ENCODE measurements around the gene FRG2.
"Not testable (repeated sequence)": the region's sequence is repeated elsewhere in the genome, so short reads cannot be mapped to it uniquely, and the experiment has no call there.

Gene FRG2

DNA sequence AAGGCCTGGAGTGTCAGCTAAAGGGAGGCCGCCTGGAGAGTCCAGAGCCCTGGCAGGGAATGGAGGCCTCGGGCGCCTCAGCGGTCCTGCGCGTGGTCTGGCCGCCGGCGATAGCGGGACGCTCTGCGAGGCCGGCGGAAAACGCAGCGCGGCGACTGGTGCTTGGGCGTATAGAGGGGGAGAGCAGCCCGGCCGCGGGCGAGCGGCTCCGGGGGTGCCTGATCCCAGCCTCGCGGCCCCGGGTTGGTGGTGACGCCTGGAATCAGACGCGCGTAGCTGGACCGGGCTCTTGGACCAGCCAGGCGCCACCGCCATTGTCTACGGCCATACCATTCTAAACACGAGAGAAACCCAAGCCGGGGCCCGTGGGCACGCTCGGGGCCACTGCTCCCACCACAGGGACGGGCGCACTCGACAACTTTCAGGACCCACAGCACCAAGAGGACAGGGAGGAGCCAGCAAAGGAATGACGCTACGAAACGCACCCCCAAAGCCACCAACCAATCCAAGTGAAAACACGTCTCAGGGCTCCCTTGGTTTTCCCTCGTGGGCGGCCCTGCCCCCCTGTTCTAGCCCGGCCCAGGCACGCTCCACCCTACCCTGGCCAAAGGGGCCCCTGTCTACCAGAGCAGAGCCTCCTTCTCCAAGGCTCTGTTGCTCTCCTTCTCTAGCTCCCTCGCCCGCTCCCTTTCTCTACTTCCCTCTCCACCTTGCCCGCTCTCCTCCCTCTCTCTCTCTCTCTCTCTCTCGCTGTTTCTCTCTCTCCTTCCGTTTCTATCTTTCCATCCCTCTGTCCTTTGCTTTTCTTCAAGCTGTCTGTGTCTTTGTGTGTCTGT is 7.8 kb downstream of the FRG2 start:
- H3K36me3 Mint-ChIP-seq (ENCODE audit: low read depth) = no peaks in the 10 kb centered on the region
- H3K27me3 Mint-ChIP-seq = peaks cover 70% of the 10 kb centered on the region
- no peaks in the 10 kb centered on the region for H3K9me3 Mint-ChIP-seq
- H3K4me3 Mint-ChIP-seq = no peak overlapping the region
- H3K4me1 Mint-ChIP-seq (ENCODE audit: low read depth) = peaks cover 36% of the 10 kb centered on the region
- no peak overlapping the region for H3K27ac Mint-ChIP-seq
- peak; percentile 36 for DNase-seq

DNA sequence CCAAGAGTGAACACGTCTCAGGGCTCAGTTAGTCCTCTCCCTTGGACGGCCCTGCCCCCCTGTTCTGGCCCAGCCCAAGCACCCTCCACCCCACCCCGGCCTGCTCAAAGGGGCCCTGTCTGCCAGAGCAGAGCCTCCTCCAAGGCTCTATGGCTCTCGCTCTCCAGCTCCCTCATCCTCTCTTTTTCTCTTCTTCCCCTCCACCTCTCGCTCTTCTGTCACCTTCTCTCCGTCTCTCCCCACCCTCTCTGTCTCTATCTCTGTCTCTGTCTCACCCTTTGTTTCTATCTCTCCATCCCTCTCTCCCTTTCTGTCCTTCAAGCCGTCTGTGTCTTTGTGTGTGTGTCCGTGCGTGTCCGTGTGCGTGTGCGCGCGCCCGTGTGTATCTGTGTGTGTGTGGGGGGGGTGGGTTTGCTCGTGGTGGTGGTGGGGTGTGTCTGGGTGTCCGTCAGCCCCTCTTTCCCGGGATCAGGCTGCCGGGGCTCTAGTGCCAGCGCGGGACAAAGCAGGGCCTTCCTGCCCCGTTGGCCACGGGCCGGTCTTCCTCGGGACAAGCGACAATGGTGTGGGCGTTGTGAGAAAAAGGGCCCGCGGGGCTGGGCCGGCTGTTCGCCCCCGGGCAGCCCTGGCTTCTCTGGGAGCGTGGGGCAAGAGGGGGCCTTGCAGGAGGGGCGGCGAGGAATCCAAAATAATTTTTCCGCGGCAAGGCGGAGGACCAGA is 8.7 kb downstream of the FRG2 start:
- Mint-ChIP-seq H3K27me3 (peaks cover 74% of the 10 kb centered on the region), H3K27ac (no peak overlapping the region), H3K4me3 (no peak overlapping the region), H3K4me1 (ENCODE audit: low read depth) (peaks cover 36% of the 10 kb centered on the region), H3K9me3 (no peaks in the 10 kb centered on the region), H3K36me3 (ENCODE audit: low read depth) (no peaks in the 10 kb centered on the region)
- DNase-seq = no peak

DNA sequence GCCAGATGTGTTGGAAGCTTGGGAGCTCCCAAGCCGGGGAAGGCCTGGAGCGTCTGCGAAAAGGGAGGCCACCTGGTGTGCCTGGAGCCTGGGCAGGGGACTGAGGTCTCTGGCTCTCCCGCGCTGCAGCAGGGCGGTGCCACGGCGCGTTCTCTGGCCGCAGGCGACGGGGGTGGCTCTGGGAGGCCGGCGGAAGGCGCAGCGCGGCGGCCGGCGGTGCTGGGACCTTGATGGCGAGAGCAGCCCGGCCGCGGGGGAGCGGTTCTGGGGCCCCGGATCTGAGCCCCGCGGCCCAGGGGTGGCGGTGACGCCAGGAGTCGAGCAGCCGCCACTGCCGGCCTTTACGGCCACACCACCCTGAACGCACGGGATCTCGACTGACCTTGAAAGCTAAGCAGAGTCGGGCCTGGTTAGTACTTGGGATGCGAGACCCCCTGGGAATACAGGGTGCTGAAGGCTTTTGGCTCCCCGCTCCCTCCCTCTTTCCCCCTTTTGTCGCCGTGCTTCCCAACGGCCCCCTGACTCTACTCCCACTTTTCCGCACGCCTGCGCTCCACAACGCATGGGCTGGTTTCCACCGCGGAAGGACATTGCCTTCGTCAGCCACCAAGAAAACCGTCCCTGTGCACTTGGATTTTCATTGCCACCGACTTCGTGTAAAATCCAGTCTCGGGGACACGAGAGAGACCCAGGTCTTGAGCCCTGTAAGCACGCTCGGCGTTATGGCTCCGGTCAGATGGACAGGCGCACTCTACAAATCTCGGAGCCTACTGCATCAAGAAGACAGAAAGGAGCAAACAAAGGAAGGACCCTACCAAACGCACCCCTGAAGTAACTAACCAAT is 9.5 kb downstream of the FRG2 start:
- no peak overlapping the region for H3K27ac Mint-ChIP-seq
- no peaks in the 10 kb centered on the region for H3K36me3 Mint-ChIP-seq (ENCODE audit: low read depth)
- H3K9me3 Mint-ChIP-seq = peaks cover 2% of the 10 kb centered on the region

DNA sequence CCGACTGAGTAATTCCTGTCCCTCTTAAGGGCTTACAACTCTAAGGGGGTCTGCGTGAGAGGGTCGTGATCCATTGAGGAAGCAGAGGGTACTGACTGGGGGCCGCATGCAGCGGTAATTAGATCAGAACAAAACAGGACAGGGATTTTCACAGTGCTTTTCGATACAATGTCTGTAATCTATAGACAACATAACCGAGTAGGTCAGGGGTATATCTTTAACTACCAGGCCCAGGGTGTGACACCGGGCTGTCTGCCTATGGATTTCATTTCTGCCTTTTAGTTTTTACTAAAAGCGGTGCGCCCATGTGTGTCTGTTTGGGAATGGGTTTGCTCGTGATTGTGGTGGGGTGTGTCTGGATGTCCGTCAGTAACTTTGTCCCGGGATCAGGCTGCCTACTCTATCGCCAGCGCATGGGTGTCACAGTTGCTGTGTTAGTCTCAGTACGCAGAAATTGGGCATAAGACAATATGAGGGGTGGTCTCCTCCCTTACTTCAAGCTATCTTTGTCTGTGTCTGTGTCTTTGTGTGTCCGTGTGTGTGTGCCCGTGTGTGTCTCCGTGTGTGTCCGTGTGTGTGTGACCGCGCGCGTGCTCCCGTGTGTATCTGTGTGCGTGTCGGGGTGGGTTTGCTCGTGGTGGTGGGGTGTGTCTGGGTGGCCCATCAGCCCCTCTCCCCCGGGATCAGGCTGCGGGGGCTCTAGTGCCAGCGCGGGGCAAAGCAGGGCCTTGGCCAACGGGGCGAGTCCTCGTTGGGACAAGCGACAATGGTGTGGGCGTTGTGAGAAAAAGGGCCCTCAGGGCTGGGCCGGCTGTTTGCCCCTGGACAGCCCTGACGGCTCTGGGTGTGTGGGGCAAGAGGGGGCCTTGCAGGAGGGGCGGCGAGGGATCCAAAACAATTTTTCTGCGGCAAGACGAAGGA is 10.4 kb downstream of the FRG2 start:
- H3K27ac Mint-ChIP-seq = no peak overlapping the region
- peaks cover 2% of the 10 kb centered on the region for H3K9me3 Mint-ChIP-seq
- no peaks in the 10 kb centered on the region for H3K36me3 Mint-ChIP-seq (ENCODE audit: low read depth)
- no peak overlapping the region for H3K4me3 Mint-ChIP-seq
- DNase-seq = no peak
- H3K4me1 Mint-ChIP-seq (ENCODE audit: low read depth) = peaks cover 34% of the 10 kb centered on the region
- peaks cover 87% of the 10 kb centered on the region for H3K27me3 Mint-ChIP-seq

More for the DNA sequence above, 9.5 kb downstream of the FRG2 start:
- no peak overlapping the region for H3K4me3 Mint-ChIP-seq
- H3K4me1 Mint-ChIP-seq (ENCODE audit: low read depth) = peaks cover 34% of the 10 kb centered on the region
- DNase-seq = no peak
- peaks cover 77% of the 10 kb centered on the region for H3K27me3 Mint-ChIP-seq

DNA sequence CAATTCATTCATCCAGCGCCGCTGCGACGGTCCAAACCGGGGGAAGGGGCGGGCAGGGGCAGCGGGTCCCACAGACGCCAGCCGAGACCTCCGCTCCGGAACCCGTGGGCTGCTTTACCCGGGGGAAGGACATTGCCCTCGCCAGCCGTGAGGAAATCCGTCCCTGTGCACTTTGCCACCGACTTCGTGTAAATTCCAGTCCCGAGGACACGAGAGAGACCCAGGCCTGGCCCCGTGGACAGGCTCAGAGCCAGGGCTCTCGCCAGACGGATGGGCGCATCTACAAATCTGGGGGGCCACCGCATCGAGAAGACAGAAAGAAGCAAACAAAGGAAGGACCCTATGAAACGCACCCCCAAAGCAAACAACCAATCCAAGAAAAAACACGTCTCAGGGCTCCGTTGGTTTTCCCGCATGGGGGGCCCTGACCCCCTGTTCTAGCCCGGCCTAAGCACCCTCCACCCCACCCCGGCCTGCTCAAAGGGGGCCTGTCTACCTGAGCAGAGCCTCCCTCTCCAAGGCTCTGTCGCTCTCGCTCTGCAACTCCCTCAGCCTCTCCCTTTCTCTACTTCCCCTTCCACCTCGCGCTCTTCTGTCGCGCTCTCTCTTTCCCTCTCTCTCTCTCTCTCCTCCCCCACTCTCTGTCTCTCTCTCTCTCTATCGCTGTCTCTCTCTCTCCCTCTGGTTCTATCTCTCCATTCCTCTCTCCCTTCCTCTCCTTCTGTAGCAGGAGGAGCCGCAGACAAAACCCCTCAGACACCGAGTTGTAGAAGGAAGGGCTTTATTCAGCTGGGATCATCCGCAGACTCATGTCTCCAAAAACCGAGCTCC is 11.3 kb downstream of the FRG2 start:
- no peak for DNase-seq
- H3K27me3 Mint-ChIP-seq = peaks cover 88% of the 10 kb centered on the region
- no peak overlapping the region for H3K4me3 Mint-ChIP-seq
- no peak overlapping the region for H3K27ac Mint-ChIP-seq
- peaks cover 2% of the 10 kb centered on the region for H3K9me3 Mint-ChIP-seq
- H3K36me3 Mint-ChIP-seq (ENCODE audit: low read depth) = no peaks in the 10 kb centered on the region
- H3K4me1 Mint-ChIP-seq (ENCODE audit: low read depth) = peaks cover 28% of the 10 kb centered on the region

DNA sequence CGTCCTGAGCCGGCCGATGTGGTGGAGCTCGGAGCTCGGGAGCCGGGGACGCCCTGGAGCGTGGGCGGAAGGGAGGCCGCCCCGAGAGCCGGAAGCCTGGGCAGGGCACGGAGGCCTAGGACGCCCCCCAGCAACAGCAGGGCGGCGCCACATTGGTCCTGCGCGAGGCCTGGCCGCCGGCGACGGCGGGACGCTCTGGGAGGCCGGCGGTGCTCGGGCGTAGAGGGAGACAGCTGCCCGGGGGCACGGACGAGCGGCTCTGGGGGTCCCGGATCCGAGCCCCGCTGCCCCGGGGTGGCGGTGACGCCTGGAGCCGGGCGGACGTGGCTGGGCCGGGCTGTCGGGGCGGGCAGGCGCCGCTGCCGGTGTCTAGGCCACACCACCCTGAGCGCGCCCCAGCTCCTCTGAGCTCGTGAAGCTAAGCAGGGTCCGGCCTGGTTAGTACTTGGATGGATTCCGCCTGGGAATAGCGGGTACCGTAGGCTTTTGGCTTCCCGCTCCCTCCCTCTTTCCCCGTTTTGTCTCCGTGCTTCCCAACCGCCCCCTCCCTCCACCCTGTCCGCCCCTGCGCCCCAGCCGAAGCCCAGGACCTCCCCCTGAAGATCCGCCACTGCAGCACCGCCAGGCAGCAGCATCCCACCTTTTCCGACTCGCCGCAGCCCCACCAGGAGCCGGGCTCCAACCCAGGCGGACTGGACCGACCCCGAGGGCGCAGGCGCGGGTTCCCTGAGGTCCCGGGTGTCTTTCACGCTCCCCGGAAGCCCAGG is 12.1 kb downstream of the FRG2 start:
- Mint-ChIP-seq H3K27me3 (peaks cover 80% of the 10 kb centered on the region), H3K27ac (no peak overlapping the region), H3K9me3 (peaks cover 2% of the 10 kb centered on the region), H3K4me1 (ENCODE audit: low read depth) (peaks cover 20% of the 10 kb centered on the region), H3K4me3 (no peak overlapping the region), H3K36me3 (ENCODE audit: low read depth) (no peaks in the 10 kb centered on the region)
- DNase-seq = peak; percentile 37

DNA sequence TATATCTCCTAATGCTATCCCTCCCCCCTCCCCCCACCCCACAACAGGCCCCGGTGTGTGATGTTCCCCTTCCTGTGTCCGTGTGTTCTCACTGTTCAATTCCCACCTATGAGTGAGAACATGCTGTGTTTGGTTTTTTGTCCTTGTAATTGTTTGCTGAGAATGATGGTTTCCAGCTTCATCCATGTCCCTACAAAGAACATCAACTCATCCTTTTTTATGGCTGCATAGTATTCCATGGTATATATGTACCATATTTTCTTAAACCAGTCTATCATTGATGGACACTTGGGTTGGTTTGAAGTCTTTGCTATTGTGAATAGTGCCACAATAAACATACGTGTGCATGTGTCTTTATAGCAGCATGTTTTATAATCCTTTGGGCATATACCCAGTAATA is 37.1 kb downstream of the FRG2 start:
- not testable (repeated sequence) for H3K4me3 Mint-ChIP-seq; H3K27ac Mint-ChIP-seq; H3K9me3 Mint-ChIP-seq; H3K4me1 Mint-ChIP-seq (ENCODE audit: low read depth); DNase-seq; H3K36me3 Mint-ChIP-seq (ENCODE audit: low read depth)
- peaks cover 26% of the 10 kb centered on the region for H3K27me3 Mint-ChIP-seq

DNA sequence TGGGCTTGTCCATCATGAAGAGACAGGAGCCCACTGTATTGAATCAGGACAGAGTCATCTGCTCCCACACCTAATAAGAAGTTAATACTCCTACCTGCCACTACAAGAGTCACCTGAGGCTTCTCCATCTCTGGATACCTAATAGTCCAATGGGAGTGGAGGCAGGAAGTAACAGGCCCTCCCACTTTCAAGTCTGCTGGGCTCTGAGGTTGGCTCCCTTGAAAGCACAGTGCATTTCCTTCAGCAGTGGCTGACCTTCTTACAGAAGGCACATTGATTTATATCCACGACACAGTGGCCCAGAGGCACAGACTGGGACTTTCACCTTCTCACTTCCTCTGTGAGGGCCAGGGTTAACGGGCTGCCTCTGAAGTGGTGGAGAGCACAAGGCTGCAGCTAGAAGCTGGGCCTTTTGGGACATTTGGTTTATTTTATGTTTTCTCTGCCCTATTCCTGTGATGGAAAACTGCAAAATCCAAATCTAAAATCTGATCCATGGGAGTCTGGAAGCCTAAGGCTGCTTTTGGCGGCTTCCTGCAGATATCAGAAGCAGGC is 38.1 kb downstream of the FRG2 start:
- no peaks in the 10 kb centered on the region for H3K4me1 Mint-ChIP-seq (ENCODE audit: low read depth)
- H3K27me3 Mint-ChIP-seq = peaks cover 23% of the 10 kb centered on the region
- no peak for DNase-seq
- H3K9me3 Mint-ChIP-seq = no peaks in the 10 kb centered on the region
- H3K36me3 Mint-ChIP-seq (ENCODE audit: low read depth) = no peaks in the 10 kb centered on the region
- no peak overlapping the region for H3K27ac Mint-ChIP-seq
- H3K4me3 Mint-ChIP-seq = no peak overlapping the region

DNA sequence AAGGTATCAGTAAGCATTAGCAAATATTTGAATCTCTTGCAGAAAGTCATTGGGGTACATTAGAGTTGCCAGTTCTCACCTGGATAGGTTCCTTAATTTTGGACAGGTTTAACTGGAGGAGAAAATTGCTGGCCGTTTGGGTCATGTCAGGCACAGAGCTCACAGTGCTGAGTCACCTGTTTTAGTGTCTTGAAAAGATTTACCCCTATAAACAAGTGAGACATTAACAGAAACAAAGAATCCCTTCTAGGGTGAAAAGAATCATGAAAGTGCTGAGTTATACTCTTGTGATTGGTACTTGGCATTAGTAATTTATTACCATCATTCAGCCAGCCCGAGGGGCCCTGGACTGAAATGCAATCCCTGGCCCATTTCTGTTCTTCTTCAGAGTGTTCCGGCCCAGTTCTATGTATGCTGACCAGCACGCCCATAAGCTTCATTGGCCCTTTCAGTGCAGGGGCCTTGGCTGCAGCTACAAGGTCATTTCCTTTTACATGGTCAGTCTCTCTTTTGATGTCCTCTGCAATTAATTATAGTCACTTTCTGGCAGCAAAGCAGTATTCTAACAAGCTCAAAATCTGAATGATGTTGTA is 41.3 kb downstream of the FRG2 start:
- DNase-seq; H3K4me1 Mint-ChIP-seq (ENCODE audit: low read depth): not testable (repeated sequence)

DNA sequence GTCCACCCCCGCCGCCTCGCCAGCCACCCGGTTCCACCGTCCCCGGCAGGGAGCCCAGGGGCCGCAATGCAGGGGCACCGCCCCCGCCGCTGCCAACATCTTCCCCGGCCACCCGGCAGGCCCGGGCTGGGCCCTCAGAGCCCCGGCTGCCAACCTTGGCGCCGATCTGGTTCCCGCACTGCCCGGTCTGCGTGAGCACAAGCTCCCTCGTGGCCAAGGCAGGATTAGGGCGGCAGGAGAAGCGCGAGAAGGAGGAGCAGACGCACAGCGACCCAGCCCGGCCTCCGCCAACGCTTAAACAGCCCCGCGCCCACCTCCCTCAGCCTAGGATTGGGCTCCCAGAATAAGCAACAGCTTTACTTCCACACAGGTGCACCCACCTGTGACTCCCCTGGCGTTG is 42.4 kb downstream of the FRG2 start:
- H3K36me3 Mint-ChIP-seq (ENCODE audit: low read depth); H3K27me3 Mint-ChIP-seq; H3K4me1 Mint-ChIP-seq (ENCODE audit: low read depth); H3K4me3 Mint-ChIP-seq; H3K27ac Mint-ChIP-seq; H3K9me3 Mint-ChIP-seq; DNase-seq: not testable (repeated sequence)

More for the DNA sequence above, 41.3 kb downstream of the FRG2 start:
- not testable (repeated sequence) for H3K27ac Mint-ChIP-seq; H3K36me3 Mint-ChIP-seq (ENCODE audit: low read depth); H3K9me3 Mint-ChIP-seq; H3K4me3 Mint-ChIP-seq; H3K27me3 Mint-ChIP-seq

DNA sequence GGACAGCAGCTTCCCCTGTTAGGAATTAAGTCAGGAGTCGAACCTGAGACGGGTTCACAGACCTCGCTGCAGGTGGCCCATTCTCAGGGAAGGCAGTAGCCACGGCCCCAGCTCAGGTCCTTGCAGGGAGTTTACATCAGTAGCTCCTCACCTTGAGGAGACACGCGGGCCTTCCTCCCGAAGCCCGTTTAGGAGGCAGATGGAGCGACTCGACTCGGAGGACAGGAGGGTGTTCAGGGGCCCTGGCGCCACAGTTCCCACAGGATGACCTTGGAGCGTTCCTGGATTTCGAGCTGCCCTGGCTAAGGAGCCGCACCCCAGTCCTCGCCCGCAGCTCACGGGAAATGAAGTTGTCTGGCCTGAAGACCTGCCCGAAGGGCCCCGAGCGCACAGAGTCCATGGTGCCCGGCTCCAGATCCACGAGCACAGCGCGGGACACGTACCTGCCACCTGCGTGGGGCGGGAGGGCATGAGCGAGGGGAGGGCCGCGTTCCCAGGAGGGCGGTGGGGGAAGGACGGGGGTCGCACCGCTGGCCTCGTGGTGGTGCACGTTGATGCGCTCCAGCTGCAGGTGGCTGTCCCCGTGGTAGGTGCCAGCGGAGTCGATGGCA is 43.0 kb downstream of the FRG2 start:
- H3K36me3 Mint-ChIP-seq (ENCODE audit: low read depth); H3K27me3 Mint-ChIP-seq; H3K27ac Mint-ChIP-seq; DNase-seq; H3K4me3 Mint-ChIP-seq; H3K4me1 Mint-ChIP-seq (ENCODE audit: low read depth); H3K9me3 Mint-ChIP-seq: not testable (repeated sequence)

DNA sequence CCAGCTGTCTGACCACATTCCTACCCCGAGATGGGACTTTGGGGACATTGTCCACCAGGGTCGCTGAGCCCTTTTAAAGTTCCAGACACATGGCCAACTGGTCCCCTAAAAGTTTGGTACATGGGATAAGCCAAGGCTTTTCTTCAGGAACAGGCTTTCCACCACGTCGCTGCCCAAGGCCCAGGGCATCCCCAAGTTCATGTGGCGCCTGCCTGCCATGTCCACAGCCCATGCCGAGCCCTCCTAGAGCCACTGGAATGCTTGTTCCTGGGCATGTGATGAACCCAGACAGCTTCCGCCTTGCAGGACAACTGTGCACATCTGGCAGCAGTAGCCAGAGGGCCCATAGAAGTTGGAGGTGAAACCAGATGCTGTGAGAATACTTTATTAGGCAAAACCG is 45.1 kb downstream of the FRG2 start:
- no peak overlapping the region for H3K4me3 Mint-ChIP-seq
- no peaks in the 10 kb centered on the region for H3K4me1 Mint-ChIP-seq (ENCODE audit: low read depth)
- no peaks in the 10 kb centered on the region for H3K36me3 Mint-ChIP-seq (ENCODE audit: low read depth)
- DNase-seq = no peak
- H3K27me3 Mint-ChIP-seq = peaks cover 6% of the 10 kb centered on the region
- H3K27ac Mint-ChIP-seq = no peak overlapping the region
- H3K9me3 Mint-ChIP-seq = peaks cover 3% of the 10 kb centered on the region

Data from activated T-cell treated with anti-CD3 and anti-CD28 coated beads, Interleukin-2, amount 50 U/mL, for 24 hours (primary cell).